Activated CD4-positive, alpha-beta T cell treated with anti-CD3 and anti-CD28 coated beads for 24 hours (primary cell): ENCODE results near the gene MPO.

Experiments
- DNase-seq, 2 donors: peaks; one replicate each; pipeline ENCODE4 v3.0.0-alpha.2; 2020; ENCODE audit warnings: low read depth in 2 of 2

Gene MPO

DNA sequence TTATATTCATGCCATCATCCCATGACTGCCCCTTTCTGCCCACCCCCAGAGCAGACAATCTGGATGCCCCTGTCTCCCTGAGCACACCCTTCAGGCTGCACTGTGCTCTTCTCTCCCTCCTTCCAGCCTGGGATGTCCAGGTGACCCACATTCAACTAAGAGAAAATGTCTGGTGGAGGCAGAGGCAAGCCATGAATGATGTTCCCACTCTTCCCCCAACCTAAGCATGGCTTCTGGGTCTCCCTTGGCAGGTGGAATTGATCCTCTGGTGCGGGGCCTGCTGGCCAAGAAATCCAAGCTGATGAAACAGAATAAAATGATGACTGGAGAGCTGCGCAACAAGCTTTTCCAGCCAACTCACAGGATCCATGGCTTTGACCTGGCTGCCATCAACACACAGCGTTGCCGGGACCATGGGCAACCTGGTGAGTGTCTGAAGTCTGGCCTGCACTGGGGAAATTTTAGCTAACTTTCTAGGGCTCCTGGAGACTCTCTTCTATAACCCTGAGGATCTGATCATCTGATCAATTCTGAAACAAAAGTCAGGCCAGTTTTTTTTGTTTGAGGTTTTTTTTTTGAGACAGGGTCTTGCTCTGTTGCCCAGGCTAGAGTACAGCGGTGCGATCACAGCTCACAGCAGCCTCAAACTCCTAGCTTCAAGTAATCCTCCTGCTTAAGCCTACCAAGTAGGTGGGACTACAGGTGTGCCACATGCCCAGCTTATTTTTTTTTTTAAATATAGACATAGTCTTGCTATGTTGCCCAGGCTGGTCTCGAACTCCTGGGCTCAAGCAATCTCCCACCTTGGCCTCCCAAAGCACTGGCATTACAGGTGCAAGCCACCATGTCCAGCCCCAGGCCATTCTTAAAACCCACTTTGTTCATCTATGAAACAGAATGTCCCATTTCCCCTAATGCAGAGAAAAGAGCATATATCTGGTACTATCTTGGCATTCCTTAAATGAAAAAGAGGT lies 14.5 kb downstream of the MPO start:
- DNase-seq = no peak

DNA sequence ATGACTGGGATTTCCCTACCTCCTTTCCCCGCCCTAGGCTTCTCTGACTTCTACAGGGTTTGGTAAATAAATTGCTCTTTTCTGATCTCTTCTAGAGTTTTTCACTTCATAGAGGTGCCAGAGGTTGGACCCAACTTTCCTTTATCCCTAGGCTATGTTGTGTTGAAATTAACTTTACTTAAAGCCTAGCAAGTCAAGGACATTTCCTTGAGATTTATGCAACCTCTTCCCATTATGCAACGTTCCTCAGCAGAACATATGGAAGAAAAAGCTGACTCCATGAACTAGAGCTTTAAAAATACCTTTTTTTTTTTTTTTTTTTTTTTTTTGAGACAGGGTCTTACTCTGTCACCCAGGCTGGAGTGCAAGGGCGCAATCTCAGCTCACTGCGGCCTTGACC lies 15.5 kb downstream of the MPO start:
- DNase-seq = no peak

DNA sequence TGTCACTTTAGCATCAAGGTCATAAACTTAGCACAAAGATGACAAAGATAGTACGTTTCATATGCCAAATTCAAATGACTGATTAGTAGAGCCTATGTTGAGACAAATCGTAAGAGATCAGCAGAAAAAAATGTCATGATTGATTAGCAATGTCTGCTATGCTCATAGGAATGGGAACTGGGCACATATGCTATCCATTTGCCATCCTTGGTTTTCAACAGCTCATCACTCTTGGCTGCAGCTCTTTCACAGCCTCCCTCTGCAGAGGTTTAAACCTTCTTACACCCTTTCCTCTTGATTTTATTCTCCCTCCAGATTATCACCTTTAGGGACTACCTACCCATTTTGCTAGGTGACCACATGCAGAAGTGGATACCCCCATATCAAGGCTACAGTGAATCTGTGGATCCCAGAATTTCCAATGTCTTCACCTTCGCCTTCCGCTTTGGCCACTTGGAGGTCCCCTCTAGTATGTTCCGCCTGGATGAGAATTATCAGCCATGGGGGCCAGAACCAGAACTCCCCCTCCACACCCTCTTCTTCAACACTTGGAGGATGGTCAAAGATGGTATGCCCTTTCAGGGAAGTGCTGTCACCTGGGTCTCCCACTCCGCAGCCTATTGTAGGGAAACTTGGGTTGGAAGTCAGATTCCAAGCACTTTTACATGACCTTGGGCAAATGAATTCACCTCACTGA lies 16.2 kb downstream of the MPO start:
- DNase-seq = no peak

DNA sequence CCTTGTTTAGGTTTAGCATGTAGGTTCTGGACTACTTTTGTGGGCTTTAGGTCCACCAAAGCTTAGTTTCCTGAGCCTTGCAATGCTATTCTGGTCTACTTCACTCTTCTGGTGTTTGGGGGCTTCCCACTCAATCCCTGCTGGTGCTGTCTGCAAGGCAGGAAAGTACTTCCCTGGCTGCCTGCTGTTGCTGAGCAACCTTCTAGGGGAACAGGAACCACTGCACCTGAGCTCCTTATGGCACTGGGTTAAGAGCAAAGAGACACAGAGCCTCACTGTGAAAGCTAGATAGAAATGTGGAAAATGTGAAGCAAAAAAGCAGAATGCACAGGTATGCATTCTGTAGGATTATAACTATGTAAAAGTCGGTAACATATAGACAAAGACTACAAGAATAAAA lies 17.0 kb downstream of the MPO start:
- DNase-seq = no peak

DNA sequence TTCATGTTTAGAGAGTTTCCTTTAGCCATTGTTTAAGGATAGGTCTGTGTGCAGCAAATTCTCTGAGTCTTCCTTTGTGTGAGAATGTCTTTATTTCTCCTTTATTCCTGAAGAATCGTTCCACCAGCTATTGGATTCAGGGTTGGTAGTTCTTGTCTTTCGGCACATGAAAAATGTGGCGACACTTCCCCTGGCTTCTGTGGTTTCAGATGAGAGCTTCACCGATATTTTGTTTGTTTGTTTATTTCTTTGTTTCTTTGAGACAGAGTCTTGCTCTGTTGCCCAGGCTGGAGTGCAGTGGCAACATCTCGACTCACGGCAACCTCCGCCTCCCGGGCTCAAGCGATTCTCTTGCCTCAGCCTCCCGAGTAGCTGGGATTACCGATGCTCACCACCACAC lies 18.6 kb downstream of the MPO start:
- no peak for DNase-seq

DNA sequence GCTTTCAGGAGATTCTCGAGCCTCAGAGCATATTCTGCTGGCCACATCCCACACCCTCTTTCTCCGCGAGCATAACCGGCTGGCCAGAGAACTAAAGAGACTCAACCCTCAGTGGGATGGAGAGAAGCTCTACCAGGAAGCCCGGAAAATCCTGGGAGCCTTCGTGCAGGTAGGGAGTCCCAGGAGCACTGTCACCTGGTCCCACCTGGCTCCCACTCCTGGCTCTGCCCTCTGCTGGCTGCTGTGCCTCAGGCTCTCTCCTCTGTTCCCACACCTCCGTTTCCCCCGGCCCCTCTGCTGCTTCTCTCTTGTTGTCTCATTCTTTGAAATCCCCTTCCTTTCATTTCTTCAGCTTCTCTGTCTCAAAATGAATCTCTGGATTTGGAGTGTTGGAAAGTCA lies 25.9 kb downstream of the MPO start:
- no peak for DNase-seq

DNA sequence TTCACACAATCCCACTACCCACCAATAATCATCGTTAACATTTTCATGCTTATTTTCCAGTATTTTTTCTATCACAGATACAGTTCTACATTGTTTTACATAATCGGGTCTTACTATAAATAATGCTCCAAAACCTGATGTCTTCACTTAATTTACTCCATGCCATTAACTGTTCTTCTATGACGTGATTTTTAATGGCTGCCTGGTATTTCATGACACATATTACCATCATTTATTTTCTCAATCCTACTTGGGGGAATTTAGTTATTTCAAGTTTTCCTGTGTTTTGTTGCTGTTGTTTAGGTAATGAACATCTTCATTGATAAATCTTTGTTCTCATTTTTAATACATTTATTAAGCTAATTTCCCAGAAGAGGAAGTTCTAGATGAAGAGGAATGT lies 27.7 kb downstream of the MPO start:
- no peak for DNase-seq

DNA sequence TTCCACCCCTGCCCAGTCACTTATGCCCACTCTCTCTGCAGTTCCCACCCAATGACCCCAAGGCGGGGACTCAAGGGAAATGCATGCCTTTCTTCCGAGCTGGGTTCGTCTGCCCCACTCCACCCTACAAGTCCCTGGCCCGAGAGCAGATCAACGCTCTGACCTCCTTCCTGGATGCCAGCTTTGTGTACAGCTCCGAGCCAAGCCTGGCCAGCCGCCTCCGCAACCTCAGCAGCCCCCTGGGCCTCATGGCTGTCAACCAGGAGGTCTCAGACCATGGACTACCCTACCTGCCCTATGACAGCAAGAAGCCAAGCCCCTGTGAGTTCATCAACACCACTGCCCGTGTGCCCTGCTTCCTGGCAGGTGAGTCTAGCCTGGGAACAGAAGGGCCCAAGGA lies 28.6 kb downstream of the MPO start:
- no peak for DNase-seq

DNA sequence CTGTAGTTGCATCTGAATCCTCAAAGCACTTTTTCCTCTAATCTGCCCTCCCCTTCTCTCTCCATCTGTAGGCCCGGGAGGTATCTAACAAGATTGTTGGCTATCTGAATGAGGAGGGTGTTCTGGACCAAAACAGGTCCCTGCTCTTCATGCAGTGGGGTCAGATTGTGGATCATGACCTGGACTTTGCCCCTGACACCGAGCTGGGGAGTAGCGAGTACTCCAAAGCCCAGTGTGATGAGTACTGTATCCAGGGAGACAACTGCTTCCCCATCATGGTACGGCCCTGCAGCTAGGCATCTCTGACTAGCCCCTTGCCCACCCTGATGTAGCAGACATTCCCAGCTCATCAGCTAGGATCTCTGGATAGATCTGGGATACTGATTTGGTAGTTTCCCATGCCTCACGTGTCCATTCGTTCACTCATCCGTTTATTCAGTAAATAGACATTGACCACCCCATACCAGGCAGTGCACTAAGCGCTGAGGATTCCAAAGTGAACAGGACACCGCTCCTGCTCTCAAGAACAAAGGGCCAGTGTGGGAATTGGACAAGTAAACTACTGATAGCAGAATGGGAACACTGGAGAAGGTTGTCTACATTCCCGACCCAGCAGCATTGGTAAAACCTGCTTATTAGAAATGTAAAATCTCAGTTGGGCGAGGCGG lies 30.3 kb downstream of the MPO start:
- DNase-seq = no peak

DNA sequence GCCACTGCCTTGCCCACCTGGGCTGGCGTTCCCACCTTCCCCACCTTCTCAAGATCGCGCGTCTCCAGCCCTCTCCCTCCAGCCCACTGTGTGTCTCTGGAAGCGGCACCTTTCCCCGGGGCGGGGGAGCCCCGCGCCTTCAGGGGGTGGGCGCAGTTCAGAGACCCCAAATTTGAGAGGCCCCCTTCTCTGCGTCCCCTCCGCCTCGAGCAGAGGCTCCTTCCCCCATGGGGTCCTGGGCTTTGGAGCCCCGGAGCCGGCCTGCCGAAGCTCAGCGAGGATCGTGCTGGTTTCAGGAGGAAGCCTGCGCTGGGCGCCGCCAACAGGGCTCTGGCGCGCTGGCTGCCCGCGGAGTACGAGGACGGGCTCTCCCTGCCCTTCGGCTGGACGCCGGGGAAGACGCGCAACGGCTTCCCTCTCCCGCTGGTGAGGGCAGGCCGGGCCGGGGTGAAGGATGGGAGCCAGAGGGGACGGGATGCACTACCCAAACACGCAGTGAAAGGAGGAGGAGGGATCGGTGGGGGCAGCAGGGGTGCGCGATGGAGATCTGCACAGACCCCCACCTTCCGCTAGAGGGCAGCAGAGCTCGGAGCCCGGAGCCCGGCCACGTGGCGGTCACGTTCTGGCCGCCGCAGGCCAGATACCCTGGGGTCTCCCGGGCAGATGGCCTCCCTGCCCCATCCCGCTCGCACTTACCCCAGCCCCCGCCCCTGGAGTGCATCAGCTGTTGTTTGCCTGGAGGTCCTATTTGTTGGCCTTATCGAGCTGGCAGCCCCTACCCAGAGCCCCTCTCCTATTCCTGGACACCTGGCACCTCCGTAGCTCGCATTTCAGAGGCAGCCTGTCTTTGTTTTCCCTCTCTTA lies 31.2 kb downstream of the MPO start:
- DNase-seq = peak; percentile 66 to 73

DNA sequence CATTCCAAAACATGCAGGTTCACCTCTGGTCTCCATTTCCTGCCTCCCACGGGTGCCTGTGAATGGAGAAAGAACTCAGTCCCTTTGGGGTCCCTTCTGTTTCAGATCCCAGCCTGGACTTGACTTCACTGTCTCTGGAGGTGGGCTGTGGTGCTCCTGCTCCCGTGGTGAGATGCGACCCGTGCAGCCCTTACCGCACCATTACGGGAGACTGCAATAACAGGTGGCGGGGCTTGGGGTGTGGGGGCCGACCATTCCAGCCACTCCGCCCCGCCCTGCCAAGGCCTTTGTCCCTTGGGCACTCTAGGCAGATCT lies 31.8 kb downstream of the MPO start:
- DNase-seq = no peak

DNA sequence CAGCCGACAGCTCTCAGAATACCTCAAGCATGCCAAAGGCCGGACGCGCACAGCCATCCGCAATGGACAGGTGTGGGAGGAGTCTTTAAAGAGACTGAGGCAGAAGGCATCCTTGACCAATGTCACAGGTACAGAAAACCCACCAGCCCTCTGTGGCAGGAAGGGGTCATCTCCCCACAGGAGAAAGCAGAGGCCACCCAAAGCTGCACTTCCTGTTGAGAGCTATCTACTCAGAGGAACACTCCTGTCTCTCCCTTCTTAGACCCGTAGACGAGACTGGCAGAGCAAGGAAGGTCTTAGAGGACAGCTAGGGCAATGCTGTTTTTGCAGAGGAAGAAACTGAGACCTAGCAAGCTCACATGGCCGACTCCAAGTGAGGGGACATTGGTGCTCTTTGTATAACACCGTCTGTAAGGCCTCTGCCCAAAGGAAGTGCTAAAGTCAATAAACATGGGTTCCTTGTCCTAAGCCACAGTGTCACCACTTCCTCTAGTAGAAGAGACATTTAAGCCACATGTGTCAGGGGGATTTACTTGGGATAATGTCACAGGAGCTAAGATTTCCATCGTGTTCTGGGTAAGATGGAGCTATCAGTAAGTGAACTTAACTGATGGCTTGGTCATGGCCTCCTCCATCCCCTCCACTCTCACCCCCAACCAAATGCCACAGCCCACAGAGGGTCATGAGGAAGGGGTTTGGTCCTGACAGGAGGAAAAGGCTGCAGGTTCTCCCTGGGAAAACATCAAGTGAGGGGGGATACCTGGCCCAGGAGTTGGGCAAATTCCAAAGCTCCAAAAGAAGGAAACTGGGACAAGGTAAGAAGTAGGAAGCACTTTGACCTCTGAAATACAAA lies 33.0 kb downstream of the MPO start:
- no peak for DNase-seq

DNA sequence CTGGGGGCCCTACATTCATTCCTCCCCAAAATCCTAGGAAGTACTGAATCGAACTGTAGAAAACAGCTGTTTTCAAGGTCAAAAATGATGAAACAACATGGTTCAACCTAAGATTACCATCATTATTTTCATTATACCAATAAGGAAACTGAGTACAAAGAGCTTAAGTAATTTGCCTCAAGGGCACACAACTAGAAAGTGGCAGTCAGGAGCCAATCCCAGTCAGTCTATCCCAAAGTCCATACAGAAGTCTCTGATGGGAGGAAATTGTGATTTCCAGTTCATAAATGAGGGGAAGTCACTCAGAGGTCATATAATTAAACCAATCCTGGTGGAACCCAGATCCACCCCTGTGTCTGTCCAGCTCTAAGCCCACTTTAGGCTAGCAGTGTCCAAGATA lies 34.0 kb downstream of the MPO start:
- no peak for DNase-seq

DNA sequence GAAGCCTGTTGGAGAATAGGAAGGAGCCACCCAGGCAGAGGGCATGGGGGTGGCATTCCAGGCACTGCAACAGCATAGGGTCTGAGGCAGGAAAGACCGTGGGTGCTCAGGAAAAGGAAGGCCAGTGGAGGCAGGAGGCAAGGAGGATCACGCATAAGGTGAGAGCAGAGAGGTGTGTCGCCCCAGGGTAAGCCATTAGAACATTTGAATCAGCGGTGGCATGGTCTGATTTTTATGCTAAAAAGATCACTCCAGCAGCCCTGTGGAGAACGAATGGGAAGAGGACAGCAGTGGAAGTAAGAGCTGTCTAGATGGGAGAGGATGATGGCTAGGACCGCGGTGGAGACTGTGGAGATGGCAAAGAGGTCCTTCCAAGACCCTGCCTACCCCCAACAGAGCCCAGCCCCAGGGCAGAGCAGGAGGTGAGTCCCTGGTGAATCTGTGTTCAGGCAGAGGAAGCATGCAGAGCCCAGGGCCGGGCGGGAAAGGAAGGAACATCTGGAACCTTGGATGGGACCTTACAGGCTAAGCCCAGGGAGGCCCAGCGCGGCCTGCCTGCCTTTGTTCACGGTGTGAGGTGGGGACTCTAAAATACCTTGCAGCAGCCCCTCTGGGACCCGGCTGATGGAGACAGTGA lies 34.5 kb downstream of the MPO start:
- no peak for DNase-seq

DNA sequence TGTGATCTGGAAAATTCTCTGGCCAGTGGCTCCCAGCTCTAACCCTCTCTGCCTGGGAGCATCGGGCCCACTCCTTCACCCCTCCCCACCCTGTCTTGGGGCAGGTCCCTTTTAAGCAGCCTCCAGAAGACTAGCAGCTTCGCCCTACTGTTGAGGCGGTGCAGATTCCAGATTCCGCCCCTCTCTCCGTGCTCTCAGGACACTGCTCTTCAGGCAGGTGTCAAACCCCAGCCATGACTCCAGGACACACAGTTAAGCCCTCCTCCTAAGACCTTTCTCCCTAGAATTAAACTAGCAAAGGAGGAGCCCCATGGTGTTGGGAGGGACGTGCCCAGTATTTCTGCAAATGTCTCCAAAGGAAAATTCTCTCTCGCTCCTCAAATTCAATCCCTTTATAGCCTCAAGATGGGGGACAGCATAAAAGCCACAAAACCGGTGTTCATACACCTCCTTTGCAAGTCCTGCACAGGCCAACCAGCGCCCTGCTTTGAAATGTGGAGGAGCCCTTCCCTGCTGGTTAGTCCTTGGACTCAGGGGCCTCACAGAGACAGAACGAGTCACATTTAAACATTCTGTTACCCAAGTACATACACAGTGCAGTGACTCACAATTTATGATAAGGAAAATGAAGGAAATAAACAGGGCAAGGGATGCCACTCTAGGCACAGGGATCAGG lies 35.2 kb downstream of the MPO start:
- no peak for DNase-seq

DNA sequence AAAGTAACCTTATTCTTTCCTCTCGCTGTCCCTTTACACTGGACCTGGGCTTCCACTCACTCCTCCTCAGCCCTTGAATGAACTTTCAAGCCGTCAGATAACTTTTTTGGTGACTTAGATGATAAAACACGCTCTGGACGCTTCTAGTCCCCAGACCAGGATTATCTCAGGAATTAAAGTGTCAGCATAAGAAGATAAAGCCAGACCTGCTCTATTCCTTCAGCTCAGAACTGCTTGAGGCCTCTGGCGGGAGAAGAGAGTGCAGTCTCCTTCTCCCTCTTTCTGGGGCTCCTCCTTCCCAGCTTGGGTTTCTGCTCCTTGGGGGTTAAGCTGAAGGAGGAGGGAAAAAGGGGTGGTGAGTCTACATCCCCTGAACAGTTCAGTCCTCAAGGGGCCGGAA lies 35.8 kb downstream of the MPO start:
- DNase-seq = no peak

DNA sequence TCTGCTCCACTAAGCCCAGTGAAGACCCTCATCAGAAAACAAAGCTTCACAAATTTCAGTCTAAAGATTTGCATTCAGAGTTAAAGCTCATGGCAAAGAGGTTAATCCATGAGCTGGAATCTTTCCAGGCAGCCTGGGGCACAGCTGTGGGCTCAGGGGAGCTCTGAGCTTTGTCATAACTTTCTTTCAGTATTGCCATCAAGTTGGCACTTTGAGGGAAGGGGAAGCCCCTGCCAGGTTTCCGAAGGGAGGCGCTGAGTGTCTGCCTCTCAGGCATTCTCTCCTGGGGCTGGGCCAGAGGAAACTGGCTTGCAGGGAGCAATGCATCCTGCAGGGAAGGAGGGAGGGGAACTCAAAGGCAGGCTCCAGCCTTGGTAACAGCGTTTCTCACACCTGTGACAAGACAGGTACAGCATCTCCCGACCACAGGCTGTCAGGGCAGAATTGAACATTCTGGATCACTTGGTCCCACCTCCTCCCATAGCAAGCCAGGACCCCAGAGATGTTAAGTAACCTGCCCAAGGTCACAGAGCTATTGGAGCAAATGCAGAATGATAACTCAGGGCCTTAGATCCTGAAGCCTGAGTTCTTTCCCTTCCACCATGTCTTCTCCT lies 38.5 kb downstream of the MPO start:
- DNase-seq = no peak

DNA sequence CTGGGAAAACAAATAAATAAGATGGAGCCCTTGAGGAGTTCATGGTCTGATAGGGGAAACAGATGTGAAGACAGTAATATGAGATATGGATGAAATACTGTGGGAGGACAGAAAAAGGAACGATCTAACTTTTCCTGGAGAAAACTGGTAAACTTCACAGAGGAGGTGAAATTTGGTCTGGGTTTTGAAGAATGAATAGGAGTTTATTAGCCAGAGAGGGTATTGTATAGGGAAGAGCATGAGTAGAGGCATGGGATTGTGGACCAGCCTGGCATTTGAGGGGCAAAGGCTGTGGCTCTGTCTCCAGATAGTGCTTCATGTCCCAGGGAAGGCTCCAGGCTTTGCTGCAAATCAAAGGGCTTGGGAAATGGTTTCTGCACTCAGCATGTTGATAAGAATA lies 40.7 kb downstream of the MPO start:
- no peak for DNase-seq

DNA sequence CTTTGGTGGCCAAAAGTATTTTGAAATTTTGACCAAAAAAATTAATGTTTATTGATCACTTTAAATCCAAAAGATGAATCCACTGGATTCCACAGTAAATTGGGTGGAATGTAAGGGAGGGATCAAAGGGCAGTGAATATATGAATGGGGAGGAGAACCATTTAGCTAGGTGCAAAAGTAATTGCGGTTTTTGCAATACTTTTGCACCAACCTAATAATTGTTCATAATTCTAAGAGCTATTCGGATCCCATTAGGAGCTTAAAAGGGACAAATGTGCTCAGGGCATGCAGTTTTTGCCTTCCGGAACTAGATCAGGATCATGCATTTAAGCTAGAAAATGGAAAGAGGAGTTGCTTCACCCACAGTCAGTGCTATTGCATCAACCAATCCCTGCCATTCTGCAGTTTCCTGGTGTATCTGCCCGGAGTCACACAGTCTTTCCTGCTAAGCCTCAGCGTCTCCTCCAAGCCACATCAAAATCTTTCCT lies 42.5 kb downstream of the MPO start, which contains the start of gene LPO:
LPO (plus strand) TSS at position 438 of the 488 bp plus-strand sequence. CDS start 4,396 bp downstream, outside the sequence.
- DNase-seq = no peak
